ENCODE results near the gene CCDC50.

- TF ChIP-seq, protein P1, sequence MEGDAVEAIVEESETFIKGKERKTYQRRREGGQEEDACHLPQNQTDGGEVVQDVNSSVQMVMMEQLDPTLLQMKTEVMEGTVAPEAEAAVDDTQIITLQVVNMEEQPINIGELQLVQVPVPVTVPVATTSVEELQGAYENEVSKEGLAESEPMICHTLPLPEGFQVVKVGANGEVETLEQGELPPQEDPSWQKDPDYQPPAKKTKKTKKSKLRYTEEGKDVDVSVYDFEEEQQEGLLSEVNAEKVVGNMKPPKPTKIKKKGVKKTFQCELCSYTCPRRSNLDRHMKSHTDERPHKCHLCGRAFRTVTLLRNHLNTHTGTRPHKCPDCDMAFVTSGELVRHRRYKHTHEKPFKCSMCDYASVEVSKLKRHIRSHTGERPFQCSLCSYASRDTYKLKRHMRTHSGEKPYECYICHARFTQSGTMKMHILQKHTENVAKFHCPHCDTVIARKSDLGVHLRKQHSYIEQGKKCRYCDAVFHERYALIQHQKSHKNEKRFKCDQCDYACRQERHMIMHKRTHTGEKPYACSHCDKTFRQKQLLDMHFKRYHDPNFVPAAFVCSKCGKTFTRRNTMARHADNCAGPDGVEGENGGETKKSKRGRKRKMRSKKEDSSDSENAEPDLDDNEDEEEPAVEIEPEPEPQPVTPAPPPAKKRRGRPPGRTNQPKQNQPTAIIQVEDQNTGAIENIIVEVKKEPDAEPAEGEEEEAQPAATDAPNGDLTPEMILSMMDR (IDR thresholded peaks at IDR 0.05): no peak
- no peak for TF ChIP-seq POLR2A (IDR thresholded peaks at IDR 0.05)
Measured at GRCh38 chr3:191424881-191425280, 95.7 kb downstream of the CCDC50 start.

Measured in lower leg skin (tissue), 3 donors.